HG02981 (cell line): Measurements from ENCODE around the gene PLOD2.
"Not testable (repeated sequence)": the region's sequence is repeated elsewhere in the genome, so short reads cannot be mapped to it uniquely, and the experiment has no call there.

Experiments
- ATAC-seq: cut with Tn5 transposase; IDR thresholded peaks from one replicate; pipeline ENCODE4 v1.9.1; 2021; ENCODE audit warnings: mild to moderate bottlenecking, moderate library complexity; ENCODE audit not compliant: unreplicated experiment

Gene PLOD2

GRCh38 chr3:146142757-146143156 is 18.2 kb downstream of the PLOD2 start:
- no peak for ATAC-seq

GRCh38 chr3:146139586-146140110 is 21.3 kb downstream of the PLOD2 start:
- ATAC-seq, result no peak

DNA sequence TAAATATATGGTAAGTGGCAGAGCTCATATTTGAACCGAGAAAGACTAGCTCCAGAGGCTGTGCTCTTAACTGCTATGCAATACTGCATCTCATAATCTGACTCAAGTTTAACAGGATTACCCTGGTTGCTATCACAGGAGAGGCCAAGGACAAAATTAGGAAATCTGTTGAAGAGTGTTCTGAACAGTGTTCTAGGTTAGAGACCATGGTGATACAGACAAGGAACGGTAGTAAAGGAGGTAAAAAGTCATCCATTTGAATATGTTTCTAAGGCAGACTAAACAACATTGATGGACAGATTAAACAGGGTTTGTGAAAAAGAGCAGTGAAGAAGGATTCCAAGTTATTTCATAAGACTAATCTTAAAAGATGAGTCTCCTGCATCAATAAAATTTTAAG is 22.1 kb downstream of the PLOD2 start:
- no peak for ATAC-seq

DNA sequence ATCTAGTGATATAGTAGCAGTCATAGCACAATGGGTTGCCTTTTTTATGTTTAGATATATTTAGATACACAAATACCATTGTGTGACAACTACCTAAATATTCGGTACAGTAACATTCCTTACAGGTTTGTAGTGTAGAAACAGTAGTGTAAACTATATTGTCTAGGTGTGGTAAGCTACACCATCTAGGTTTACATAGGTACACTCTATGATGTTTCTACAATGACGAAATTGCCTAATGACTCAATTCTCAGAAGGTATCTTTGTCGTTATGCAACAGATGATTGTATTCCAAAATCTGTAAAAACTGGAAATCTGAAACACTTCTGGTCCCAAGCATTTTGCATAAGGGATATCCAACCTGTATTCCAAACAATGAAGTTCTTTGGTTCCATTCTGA is 24.3 kb downstream of the PLOD2 start:
- no peak for ATAC-seq

- no peak for ATAC-seq
Observed at GRCh38 chr3:146134348-146135117, 26.5 kb downstream of the PLOD2 start.

DNA sequence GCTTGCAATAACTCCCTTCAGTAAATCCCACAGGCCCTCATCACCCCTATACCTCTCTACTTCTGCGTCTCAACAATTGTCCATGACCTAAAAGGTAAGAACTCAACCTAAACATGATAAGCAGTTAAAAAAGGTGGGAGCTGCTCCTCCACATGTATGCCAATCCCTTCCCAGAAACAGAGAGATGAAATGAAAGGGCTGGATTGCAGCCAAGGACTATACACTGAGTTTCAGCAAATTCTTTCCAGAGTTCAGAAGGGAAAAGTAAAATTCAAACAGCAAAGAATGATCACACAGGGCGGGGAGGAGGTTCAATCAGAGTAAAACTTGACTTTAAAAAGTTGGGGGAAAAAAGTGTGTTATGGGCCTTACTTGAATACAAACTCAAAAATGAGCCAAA is 27.5 kb downstream of the PLOD2 start:
- ATAC-seq, result no peak

DNA sequence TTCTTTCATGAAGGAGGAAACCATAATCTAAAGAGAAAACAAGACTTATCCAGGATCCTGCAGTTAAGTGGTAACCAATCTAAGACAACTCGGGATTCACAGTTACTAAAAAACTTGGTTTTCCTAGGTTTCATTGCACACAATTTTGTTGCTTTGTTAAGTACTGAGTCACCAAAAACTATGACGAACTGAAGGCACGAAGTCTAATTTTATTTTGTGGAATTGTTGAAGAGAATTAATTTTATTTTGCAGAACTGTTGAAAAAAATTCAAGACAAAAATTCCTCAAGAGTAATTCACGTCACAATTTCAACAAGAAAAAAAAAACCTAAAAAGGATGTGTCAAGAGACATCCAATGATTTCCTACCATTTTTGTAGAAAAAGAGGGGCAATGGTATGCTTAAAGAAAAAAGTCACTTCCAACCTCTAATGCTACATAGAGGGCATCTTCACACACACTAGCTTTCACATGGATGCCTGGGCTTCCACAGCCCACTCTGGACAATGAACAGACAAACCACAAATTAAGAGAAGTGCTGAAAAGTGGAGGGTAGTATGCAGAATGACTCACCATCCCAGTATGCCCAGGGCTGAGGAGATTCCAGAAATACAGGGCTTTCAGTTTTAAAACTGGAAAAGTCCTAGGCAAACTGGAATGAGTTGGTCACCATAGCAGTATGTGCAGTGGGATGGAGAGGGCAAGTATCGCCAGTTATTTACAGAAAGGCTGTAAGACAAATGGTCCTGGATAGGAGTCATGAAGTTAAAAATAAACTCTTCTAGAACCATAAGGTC is 29.2 kb downstream of the PLOD2 start:
- no peak for ATAC-seq

GRCh38 chr3:146130881-146131371 is 30.1 kb downstream of the PLOD2 start:
- ATAC-seq, result no peak

DNA sequence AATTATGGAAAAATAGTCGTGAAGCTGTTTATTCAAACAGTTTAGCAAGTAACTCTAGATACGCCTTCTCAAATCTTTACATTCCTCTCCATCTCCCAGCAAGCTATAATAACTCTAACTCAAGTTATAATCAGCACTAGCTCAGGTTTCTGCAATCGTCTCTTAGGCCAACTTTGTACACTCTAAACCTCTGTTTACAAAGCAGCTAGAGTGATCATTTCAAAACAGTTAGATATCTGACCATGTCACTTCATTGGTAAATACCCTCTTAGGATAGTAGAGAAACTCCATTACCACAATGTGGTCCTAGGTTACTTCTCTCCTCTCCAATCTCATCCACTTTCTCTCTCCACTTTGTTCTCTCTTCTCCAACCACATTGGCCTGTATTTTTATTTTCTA is 31.2 kb downstream of the PLOD2 start:
- ATAC-seq, result no peak

DNA sequence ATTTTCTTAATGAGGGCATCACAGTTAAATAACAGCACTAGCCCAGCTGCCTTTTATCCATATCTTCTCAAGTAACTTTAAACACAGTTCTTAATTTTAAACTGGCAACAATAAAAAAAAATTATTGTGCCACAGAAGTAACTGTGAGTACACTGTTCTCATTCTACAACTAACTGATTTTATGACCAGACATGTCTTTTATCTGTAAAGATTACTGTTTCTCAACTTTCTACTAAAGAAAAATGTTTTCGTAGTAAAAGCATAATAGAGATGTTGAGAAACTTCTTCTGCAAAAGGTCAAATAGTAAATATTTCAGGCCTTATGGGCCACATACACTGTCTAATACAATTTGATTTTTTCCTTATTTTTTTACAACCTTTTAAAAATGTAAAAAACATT is 32.0 kb downstream of the PLOD2 start:
- ATAC-seq, result no peak

- ATAC-seq, result no peak
Observed at GRCh38 chr3:146128179-146128578, 32.8 kb downstream of the PLOD2 start.

DNA sequence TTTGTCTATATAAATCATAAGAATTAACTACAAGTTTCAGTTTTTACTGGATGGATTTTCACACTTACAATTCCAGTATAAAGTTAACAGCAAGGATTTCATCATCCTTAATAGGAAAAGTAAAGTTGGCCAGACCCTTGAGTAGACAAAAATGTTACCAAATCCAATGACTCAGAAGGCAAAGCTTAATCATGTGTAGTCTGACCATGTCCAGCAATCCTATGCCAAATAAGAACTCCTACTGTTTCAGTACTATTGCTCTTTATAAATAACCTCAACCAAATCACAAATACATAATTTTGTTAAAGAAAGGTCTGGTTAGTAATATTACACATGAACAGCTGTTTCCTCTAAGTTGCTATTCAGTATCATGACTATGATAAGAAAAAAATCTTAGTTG is 35.0 kb downstream of the PLOD2 start:
- no peak for ATAC-seq

GRCh38 chr3:146124126-146124801 is 36.7 kb downstream of the PLOD2 start:
- ATAC-seq, result no peak

DNA sequence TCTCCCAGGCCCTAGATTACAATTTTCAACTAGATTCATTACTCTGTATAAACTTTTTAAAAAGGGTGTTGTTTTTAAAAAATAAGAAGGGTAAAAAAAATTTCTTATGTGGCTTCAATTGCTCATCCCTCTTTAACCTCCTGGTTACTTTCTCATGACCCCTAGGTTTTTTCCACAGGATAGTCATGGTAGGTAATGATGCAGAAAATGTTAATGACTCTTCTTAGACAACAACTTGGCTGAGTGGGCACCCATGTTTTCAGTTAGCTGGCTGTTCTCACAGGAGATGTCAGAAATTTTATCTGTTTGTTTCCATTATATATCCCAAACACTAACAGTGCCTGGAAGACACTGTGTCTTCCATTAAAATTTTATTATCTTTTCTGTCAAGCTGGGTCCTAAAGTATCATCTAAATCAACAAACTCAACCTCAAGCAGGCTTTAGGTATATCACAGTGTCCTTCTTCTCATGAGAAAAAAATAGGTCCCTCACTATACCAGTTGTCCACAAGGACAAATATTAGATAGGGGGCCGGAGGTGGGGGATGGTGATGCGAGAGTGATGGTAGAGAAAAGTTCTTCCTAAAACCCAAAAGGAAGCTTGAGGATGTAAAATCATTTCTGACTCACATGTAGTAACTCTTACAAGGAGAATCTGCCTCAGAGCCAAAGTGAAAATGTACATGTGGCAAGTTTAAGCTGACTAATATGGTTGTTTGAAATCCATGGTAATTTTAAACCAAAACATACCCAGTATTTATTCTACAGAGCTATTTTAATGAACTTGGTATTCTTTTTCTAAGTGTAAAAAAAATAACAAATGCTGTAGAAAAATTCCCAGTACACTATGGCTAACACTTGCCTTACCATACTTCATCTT is 43.3 kb downstream of the PLOD2 start:
- no peak for ATAC-seq

GRCh38 chr3:146115619-146116018 is 45.4 kb downstream of the PLOD2 start:
- no peak for ATAC-seq

- not testable (repeated sequence) for ATAC-seq
Observed at GRCh38 chr3:146113804-146114203, 47.2 kb downstream of the PLOD2 start.

DNA sequence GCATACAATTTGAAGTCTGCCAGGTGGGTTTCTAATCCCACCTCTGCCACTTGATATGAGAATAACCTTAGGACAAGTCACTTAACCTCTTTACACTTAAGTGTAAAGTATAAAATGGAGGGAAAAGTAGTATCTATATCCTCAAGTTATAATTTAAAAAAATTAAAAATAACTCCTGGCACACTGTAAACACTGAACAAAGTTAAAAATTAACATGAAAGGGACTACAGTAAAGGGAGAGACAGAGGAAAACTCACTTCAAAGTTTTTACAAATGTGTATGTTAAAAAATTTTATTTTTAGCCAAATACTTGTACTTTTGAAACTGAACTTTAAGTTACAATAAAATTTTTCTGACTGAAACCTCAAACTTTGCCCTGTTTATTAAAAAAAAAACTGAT is 49.6 kb downstream of the PLOD2 start:
- ATAC-seq, result no peak

- ATAC-seq, result no peak
Observed at GRCh38 chr3:146110161-146110560, 50.8 kb downstream of the PLOD2 start.

GRCh38 chr3:146106986-146107385 is 54.0 kb downstream of the PLOD2 start:
- no peak for ATAC-seq

- ATAC-seq, result no peak
Observed at GRCh38 chr3:146104068-146104467, 56.9 kb downstream of the PLOD2 start.
